Loucy (cell line): ENCODE results near the gene SLC35A5.

ENCODE experiments used
- EZH2phosphoT487 ChIP-seq: fragments of 200-600 bp; IDR thresholded peaks from 2 replicates; pipeline ENCODE4 v1.6.1; 2018; ENCODE audit warnings: antibody characterized with exemption, mild to moderate bottlenecking, moderate library complexity, borderline replicate concordance
- TF ChIP-seq, protein P1 (sequence below): fragments of 200-600 bp; sonication (generic); conservative IDR thresholded peaks from 2 replicates; pipeline ENCODE4 v1.5.1; 2014; ENCODE audit warnings: mild to moderate bottlenecking, antibody characterized with exemption, low read length

- TF ChIP-seq, protein P1, sequence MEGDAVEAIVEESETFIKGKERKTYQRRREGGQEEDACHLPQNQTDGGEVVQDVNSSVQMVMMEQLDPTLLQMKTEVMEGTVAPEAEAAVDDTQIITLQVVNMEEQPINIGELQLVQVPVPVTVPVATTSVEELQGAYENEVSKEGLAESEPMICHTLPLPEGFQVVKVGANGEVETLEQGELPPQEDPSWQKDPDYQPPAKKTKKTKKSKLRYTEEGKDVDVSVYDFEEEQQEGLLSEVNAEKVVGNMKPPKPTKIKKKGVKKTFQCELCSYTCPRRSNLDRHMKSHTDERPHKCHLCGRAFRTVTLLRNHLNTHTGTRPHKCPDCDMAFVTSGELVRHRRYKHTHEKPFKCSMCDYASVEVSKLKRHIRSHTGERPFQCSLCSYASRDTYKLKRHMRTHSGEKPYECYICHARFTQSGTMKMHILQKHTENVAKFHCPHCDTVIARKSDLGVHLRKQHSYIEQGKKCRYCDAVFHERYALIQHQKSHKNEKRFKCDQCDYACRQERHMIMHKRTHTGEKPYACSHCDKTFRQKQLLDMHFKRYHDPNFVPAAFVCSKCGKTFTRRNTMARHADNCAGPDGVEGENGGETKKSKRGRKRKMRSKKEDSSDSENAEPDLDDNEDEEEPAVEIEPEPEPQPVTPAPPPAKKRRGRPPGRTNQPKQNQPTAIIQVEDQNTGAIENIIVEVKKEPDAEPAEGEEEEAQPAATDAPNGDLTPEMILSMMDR = no peak
- no peak for TF ChIP-seq EZH2phosphoT487
These were observed 31.4 kb downstream of the SLC35A5 start for GRCh38 chr3:112593258-112593657.
